ENCODE results near the gene C16orf74.

C16orf74 gene

DNA sequence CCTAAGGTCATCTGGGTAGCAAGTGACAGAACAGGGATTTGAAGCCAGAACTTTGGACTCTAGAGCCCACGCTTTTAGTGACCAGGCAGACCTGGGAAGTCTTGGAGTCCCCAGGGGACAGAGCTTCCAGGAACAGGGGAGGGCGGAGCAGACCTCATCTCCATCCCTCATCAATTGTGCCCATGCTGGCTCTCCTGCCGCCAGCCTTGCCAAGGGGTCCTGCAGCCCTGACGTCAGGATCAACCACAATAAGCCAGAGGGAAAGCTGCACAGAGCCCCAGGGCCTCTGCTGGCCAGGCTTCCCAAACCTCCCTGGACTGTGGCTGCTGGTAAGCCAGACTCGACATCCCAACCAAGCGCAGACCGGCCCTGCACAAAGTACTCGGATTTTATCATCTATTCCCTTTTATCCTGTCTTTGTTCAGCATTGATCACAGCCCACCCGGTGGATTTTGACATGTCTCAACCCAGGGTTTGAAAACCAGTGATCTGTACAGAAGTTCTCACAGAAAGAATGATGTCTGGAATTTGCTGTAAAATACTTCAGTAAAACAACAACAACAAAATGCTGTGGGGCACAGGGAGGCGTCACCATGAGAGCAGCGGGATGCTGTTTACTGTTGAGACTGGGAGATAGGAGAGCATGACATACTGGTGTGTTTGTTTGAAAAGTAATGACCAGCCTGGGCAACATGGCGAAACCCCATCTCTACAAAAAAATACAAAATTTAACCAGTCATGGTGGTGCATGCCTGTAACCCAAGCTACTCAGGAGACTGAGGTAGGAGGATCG lies 11.8 kb downstream of the C16orf74 start:
- Mint-ChIP-seq H3K27ac (no peak overlapping the region), H3K36me3 (ENCODE audit: low read depth) (no peaks in the 10 kb centered on the region), H3K4me3 (no peak overlapping the region), H3K27me3 (no peaks in the 10 kb centered on the region), H3K4me1 (ENCODE audit: low read depth) (peaks cover 17% of the 10 kb centered on the region), H3K9me3 (no peaks in the 10 kb centered on the region)

GRCh38 chr16:85736921-85737320 lies 14.0 kb downstream of the C16orf74 start:
- Mint-ChIP-seq H3K27ac (no peak overlapping the region), H3K4me1 (ENCODE audit: low read depth) (peaks cover 21% of the 10 kb centered on the region), H3K4me3 (no peak overlapping the region), H3K9me3 (no peaks in the 10 kb centered on the region), H3K36me3 (ENCODE audit: low read depth) (no peaks in the 10 kb centered on the region), H3K27me3 (no peaks in the 10 kb centered on the region)

DNA sequence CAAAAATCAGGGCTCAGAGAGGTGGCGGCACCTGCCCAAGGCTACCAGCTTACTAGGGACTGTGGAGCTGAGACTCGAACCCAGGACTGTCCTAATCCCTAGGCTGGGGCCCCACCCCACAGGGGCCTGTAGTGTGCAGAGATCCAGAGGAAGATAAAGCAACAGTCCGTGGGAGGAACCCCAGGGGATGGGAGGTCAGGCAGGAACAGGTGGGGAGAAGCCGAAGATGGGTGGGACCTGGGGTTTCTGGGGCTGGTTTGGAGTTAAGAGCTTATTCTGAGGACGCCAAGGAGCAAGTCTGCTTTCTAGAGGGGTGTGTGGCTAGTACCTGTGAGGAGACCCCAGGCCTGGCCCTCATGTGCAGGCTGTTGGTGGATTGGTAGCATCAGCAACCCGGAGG lies 14.9 kb downstream of the C16orf74 start:
- Mint-ChIP-seq H3K4me3 (no peak overlapping the region), H3K9me3 (no peaks in the 10 kb centered on the region), H3K27ac (peak overlapping the region; percentile 19), H3K27me3 (no peaks in the 10 kb centered on the region), H3K4me1 (ENCODE audit: low read depth) (peaks cover 21% of the 10 kb centered on the region), H3K36me3 (ENCODE audit: low read depth) (no peaks in the 10 kb centered on the region)

DNA sequence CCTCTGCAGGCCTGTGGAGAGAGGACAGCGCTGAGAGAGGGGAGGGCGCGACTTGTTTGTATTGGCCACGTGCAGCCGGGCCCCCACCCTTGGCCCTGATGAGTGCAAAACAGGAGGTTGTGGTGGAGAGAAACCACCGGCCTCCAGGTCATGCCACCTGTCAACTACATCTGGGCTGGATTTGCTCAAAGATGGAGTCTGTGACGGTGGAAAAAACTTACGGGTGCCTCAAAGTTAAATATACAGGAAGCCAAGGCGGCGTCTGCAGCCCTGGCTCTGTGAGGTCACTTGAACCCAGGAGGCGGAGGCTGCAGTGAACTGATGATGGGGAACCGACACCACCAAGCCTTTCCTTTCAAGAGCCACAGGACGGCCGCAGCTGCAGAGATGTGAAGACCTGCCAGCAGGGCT lies 15.7 kb downstream of the C16orf74 start:
- Mint-ChIP-seq H3K4me1 (ENCODE audit: low read depth) (peaks cover 21% of the 10 kb centered on the region), H3K4me3 (no peak overlapping the region), H3K9me3 (no peaks in the 10 kb centered on the region), H3K27ac (peak overlapping the region; percentile 31), H3K27me3 (no peaks in the 10 kb centered on the region), H3K36me3 (ENCODE audit: low read depth) (no peaks in the 10 kb centered on the region)

- no peak overlapping the region for H3K4me3 Mint-ChIP-seq
- peak overlapping the region; percentile 31 for H3K27ac Mint-ChIP-seq
- H3K4me1 Mint-ChIP-seq (ENCODE audit: low read depth), result peaks cover 23% of the 10 kb centered on the region
- no peaks in the 10 kb centered on the region for H3K36me3 Mint-ChIP-seq (ENCODE audit: low read depth)
- H3K27me3 Mint-ChIP-seq, result no peaks in the 10 kb centered on the region
- H3K9me3 Mint-ChIP-seq, result no peaks in the 10 kb centered on the region
Observed at GRCh38 chr16:85734311-85735017, 16.4 kb downstream of the C16orf74 start.

GRCh38 chr16:85733839-85734170 lies 17.1 kb downstream of the C16orf74 start:
- Mint-ChIP-seq H3K4me3 (no peak overlapping the region), H3K27ac (no peak overlapping the region), H3K4me1 (ENCODE audit: low read depth) (peaks cover 24% of the 10 kb centered on the region), H3K27me3 (no peaks in the 10 kb centered on the region), H3K9me3 (no peaks in the 10 kb centered on the region), H3K36me3 (ENCODE audit: low read depth) (no peaks in the 10 kb centered on the region)

DNA sequence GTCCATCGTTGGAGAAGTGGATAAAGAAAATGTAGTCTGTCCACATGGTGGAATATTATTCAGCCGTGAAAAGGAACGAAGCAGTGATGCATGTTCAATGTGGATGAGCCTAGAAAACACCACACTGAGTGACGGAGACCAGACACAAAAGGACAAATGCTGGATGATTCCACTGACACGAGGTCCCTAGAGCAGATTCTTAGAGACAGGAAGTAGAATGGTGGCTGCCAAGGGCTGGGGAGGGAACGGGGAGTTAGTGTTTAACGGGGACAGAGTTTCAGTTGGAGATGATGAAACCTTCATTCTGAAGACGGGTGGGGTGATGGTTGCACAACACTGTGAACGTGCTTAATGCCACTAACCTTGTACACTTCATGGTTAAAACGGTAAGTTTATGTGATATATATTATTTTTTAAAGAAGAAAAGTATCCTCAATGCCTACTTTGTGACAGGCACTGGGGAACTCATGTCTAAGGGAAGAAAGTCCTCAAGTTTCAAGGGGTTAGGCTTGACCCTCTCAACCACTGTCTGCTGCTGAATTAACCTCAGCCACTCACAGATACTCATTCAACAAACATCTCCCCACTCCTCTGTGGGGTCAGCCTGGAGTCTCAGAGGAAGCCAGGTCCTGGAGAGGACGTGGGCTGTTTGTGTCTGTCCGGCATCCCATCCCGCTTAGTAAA lies 17.6 kb downstream of the C16orf74 start:
- H3K4me3 Mint-ChIP-seq, result no peak overlapping the region
- H3K4me1 Mint-ChIP-seq (ENCODE audit: low read depth), result peaks cover 24% of the 10 kb centered on the region
- no peaks in the 10 kb centered on the region for H3K36me3 Mint-ChIP-seq (ENCODE audit: low read depth)
- H3K9me3 Mint-ChIP-seq, result no peaks in the 10 kb centered on the region
- no peaks in the 10 kb centered on the region for H3K27me3 Mint-ChIP-seq
- H3K27ac Mint-ChIP-seq, result no peak overlapping the region

- H3K9me3 Mint-ChIP-seq, result no peaks in the 10 kb centered on the region
- peaks cover 22% of the 10 kb centered on the region for H3K4me1 Mint-ChIP-seq (ENCODE audit: low read depth)
- no peaks in the 10 kb centered on the region for H3K27me3 Mint-ChIP-seq
- no peak overlapping the region for H3K4me3 Mint-ChIP-seq
- H3K27ac Mint-ChIP-seq, result no peak overlapping the region
- H3K36me3 Mint-ChIP-seq (ENCODE audit: low read depth), result no peaks in the 10 kb centered on the region
Observed at GRCh38 chr16:85731179-85731578, 19.7 kb downstream of the C16orf74 start.

DNA sequence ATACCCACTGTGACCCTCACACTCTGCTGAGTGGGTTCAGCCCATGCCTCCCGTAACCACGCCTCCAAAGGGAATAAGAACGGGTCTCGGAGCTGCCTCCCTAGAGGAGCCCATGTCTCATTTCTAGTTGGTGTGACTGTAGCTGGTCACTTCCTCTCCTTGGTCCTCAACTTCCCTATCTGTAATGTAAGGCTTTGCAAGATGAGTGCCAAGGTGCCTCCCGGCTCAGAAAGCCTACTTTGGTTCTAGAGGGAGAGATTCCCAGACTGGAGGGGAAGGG lies 20.8 kb downstream of the C16orf74 start:
- Mint-ChIP-seq H3K4me1 (ENCODE audit: low read depth) (peaks cover 12% of the 10 kb centered on the region), H3K36me3 (ENCODE audit: low read depth) (no peaks in the 10 kb centered on the region), H3K4me3 (no peak overlapping the region), H3K27ac (no peak overlapping the region), H3K27me3 (no peaks in the 10 kb centered on the region), H3K9me3 (no peaks in the 10 kb centered on the region)

GRCh38 chr16:85729452-85730185 lies 21.3 kb downstream of the C16orf74 start:
- Mint-ChIP-seq H3K4me3 (no peak overlapping the region), H3K27me3 (no peaks in the 10 kb centered on the region), H3K9me3 (no peaks in the 10 kb centered on the region), H3K27ac (no peak overlapping the region), H3K4me1 (ENCODE audit: low read depth) (peaks cover 7% of the 10 kb centered on the region), H3K36me3 (ENCODE audit: low read depth) (no peaks in the 10 kb centered on the region)

- Mint-ChIP-seq H3K9me3 (no peaks in the 10 kb centered on the region), H3K4me3 (no peak overlapping the region), H3K4me1 (ENCODE audit: low read depth) (peaks cover 7% of the 10 kb centered on the region), H3K27ac (no peak overlapping the region), H3K27me3 (no peaks in the 10 kb centered on the region), H3K36me3 (ENCODE audit: low read depth) (peaks cover 4% of the 10 kb centered on the region)
Observed at GRCh38 chr16:85728879-85729278, 22.0 kb downstream of the C16orf74 start.

- H3K4me1 Mint-ChIP-seq (ENCODE audit: low read depth), result peaks cover 3% of the 10 kb centered on the region
- H3K36me3 Mint-ChIP-seq (ENCODE audit: low read depth), result peaks cover 4% of the 10 kb centered on the region
- no peak overlapping the region for H3K27ac Mint-ChIP-seq
- H3K9me3 Mint-ChIP-seq, result no peaks in the 10 kb centered on the region
- no peak overlapping the region for H3K4me3 Mint-ChIP-seq
- H3K27me3 Mint-ChIP-seq, result no peaks in the 10 kb centered on the region
Observed at GRCh38 chr16:85724936-85725335, 26.0 kb downstream of the C16orf74 start.

- no peaks in the 10 kb centered on the region for H3K27me3 Mint-ChIP-seq
- H3K27ac Mint-ChIP-seq, result peak overlapping the region; percentile 8
- H3K9me3 Mint-ChIP-seq, result no peaks in the 10 kb centered on the region
- H3K36me3 Mint-ChIP-seq (ENCODE audit: low read depth), result peaks cover 4% of the 10 kb centered on the region
- H3K4me3 Mint-ChIP-seq, result no peak overlapping the region
- H3K4me1 Mint-ChIP-seq (ENCODE audit: low read depth), result no peaks in the 10 kb centered on the region
Observed at GRCh38 chr16:85724126-85724879, 26.6 kb downstream of the C16orf74 start.

DNA sequence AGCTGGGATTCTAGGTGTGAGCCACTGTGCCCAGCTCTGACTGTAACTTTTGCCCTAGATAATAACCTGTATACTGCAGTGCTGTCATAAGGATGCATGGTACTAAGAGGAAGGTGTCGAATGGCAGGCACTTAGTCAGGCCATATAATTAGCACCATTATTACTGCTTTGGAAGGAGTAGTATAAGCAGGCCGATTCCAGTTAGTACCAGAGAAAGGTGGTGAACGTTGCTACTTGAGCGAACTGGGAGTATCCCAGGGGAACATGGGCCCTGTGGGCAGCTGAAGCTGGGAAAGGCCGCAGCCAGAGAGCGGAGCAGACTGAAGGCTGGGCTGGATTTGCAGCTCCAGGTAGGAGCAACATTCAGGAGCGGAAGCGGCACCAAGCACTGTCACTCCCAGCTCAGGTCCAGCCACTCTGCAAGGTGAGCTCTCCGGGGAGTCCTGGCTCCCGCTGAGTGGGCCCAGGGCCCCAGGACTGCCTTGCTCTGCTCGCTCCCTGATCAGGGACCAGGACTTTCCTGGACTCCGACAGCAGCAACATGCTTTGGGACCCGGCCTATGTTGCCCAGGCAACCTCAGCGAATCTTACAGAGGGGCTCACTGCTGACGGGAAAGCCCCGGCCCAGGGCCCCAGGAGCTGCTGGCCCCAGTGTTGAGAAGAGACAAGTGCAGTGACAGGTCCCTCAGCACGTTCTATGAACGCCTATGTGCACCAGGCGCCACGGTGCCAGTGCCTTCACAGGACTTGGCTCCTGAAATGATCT lies 28.6 kb downstream of the C16orf74 start:
- H3K36me3 Mint-ChIP-seq (ENCODE audit: low read depth), result peaks cover 4% of the 10 kb centered on the region
- no peak overlapping the region for H3K4me3 Mint-ChIP-seq
- no peaks in the 10 kb centered on the region for H3K27me3 Mint-ChIP-seq
- no peaks in the 10 kb centered on the region for H3K9me3 Mint-ChIP-seq
- peaks cover 5% of the 10 kb centered on the region for H3K4me1 Mint-ChIP-seq (ENCODE audit: low read depth)
- no peak overlapping the region for H3K27ac Mint-ChIP-seq
